PC-3 (cell line): Measurements from ENCODE around the gene LRP1B. TPM values are rescaled to one million over a fixed set of nuclear protein-coding genes. Genes with fewer than 3 reads are reported as not detected.

Source experiments
- ATAC-seq: fragments of 200-7000 bp; cut with Tn5 transposase; 2 replicates; pipeline ENCODE4 v1.9.1; 2020; ENCODE audit warnings: mild to moderate bottlenecking, moderate library complexity
- BruUV-seq: library from RNA; stranded (reverse); fragments of 400-500 nt; replicated peaks from 2 replicates; lab custom pipeline; 2021; lab: Mats Ljungman, UMichigan
- CTCF ChIA-PET: fragments of 300-600 bp; sonication (Branson Sonifier 250); formaldehyde crosslinking; loops from one replicate; lab custom pipeline; 2022; ENCODE audit warnings: antibody characterized with exemption; lab: Charles Lee
- POLR2A ChIA-PET: fragments of 300-600 bp; sonication (Branson Sonifier 250); formaldehyde crosslinking; loops from one replicate; lab custom pipeline; 2022; ENCODE audit warnings: antibody characterized with exemption; ENCODE audit not compliant: unreplicated experiment; lab: Charles Lee
- DNase-seq: peaks from one replicate; pipeline ENCODE4 v3.0.0-alpha.2; 2015
- H2AFZ ChIP-seq: fragments of 300-600 bp; sonication (generic); 2 replicates; pipeline ENCODE4 v1.6.0; 2016; ENCODE audit warnings: antibody characterized with exemption, low read length
- H3F3A ChIP-seq: fragments of 300-600 bp; sonication (generic); one replicate; pipeline ENCODE4 v1.6.0; 2017; ENCODE audit warnings: antibody characterized with exemption, low read length, control low read depth, mild to moderate bottlenecking; ENCODE audit not compliant: unreplicated experiment
- H3K27ac ChIP-seq: fragments of 300-600 bp; sonication (generic); 2 replicates; pipeline ENCODE4 v1.5.1; 2016; ENCODE audit warnings: mild to moderate bottlenecking, low read length
- H3K27me3 ChIP-seq: fragments of 300-600 bp; sonication (generic); 2 replicates; pipeline ENCODE4 v1.6.1; 2016; ENCODE audit warnings: low read length, mixed read lengths
- H3K36me3 ChIP-seq: fragments of 300-600 bp; sonication (generic); 2 replicates; pipeline ENCODE4 v1.6.1; 2016; ENCODE audit warnings: low read depth, mixed run types, low read length, mixed read lengths
- H3K4me1 ChIP-seq: fragments of 300-600 bp; sonication (generic); 2 replicates; pipeline ENCODE4 v1.5.1; 2016; ENCODE audit warnings: low read length; ENCODE audit not compliant: insufficient read depth
- H3K4me2 ChIP-seq: fragments of 300-600 bp; sonication (generic); 2 replicates; pipeline ENCODE4 v1.6.0; 2016; ENCODE audit warnings: low read length
- H3K4me3 ChIP-seq: fragments of 300-600 bp; sonication (generic); 2 replicates; pipeline ENCODE4 v1.5.1; 2016; ENCODE audit warnings: mild to moderate bottlenecking, low read length, mixed read lengths
- H3K79me2 ChIP-seq: fragments of 300-600 bp; sonication (generic); 2 replicates; pipeline ENCODE4 v1.6.1; 2017; ENCODE audit warnings: low read length, mixed read lengths
- H3K9ac ChIP-seq: fragments of 300-600 bp; sonication (generic); 2 replicates; pipeline ENCODE4 v1.6.0; 2016; ENCODE audit warnings: mild to moderate bottlenecking, low read length
- H3K9me2 ChIP-seq: fragments of 300-600 bp; sonication (generic); replicated peaks from 2 replicates; pipeline ENCODE4 v1.6.1; 2016; ENCODE audit warnings: mixed run types, low read length, mixed read lengths
- H3K9me3 ChIP-seq: fragments of 300-600 bp; sonication (generic); 2 replicates; pipeline ENCODE4 v1.6.1; 2016; ENCODE audit warnings: low read length, mixed read lengths
- H4K20me1 ChIP-seq: fragments of 300-600 bp; sonication (generic); 2 replicates; pipeline ENCODE4 v1.6.1; 2016; ENCODE audit warnings: low read length, mixed read lengths
- EZH2 ChIP-seq: fragments of 300-600 bp; sonication (generic); IDR thresholded peaks from one replicate; pipeline ENCODE4 v1.6.1; 2017; ENCODE audit warnings: antibody characterized with exemption, mild to moderate bottlenecking, low read length; ENCODE audit not compliant: unreplicated experiment
- EZH2phosphoT487 ChIP-seq: fragments of 300-600 bp; sonication (generic); IDR thresholded peaks from 2 replicates; pipeline ENCODE4 v1.6.1; 2018; ENCODE audit warnings: mild to moderate bottlenecking, antibody characterized with exemption, low read length, borderline replicate concordance
- intact Hi-C: fragments of 100-400 bp; cut with micrococcal nuclease; formaldehyde crosslinking; loops from 2 replicates; pipeline ENCODE4 v1.9.0; 2023
- total RNA-seq: library from RNA; depleted of rRNA; stranded (reverse); fragments of >200 nt; gene quantifications from 2 replicates; pipeline ENCODE4 v1.2.3, GENCODE V29; 2014
- TF ChIP-seq, protein P1 (sequence below): fragments of 300-600 bp; sonication (generic); conservative IDR thresholded peaks from 2 replicates; pipeline ENCODE4 v1.5.1; 2017; ENCODE audit warnings: antibody characterized with exemption, low read depth, mild to moderate bottlenecking, low read length

The LRP1B gene
- total RNA-seq, 1 experiment from 2014 or later = 0.04 TPM

DNA sequence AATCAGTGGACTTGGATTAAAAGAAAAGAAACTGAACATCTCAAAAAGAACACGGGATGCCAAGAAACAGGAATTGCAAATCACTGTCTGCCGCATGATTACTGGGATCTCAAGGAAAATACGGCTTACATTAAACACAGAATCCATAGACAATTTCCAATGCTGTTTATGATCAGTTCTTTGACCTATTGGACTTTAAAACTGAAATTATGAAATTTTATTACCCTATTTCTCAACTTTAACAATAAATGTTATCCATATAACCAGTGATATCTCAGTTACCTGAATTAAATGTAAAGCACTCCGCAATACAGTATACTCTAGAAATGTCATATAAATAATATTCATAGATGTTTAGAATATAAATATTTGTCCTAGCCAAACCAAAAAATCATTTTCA is 1793.8 kb downstream of the LRP1B start:
- H3K9me3 ChIP-seq = no peaks in the 10 kb centered on the region

DNA sequence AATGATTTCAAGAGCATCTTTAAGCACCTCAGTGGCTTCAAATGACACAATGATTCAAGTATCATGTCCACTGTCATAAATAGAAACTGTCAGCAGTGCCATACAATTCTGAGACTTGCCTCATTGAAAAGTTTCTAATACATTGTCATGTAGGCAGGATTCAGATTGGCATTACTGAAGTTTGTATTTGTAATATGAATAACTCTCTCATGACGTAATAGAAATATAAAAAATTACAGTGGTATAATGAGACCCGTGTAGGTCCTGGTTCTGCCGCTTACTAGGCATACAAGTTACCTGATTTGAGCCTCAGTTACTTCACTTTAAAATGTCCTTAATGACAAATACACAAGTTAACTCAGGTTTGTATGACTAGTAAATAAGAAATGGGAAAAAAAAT is 1814.5 kb downstream of the LRP1B start:
- ChIA-PET CTCF (no interaction called here), POLR2A (no interaction called here)
- intact Hi-C loops = no loop called here
- Histone ChIP-seq H3K9me3 (no peaks in the 10 kb centered on the region), H4K20me1 (no peaks in the 10 kb centered on the region), H3K27ac (no peak overlapping the region), H3K4me3 (no peak overlapping the region), H3K9me2 (no peaks in the 10 kb centered on the region), H3K4me1 (no peaks in the 10 kb centered on the region), H2AFZ (no peak overlapping the region), H3K27me3 (no peaks in the 10 kb centered on the region), H3K79me2 (no peaks in the 10 kb centered on the region), H3F3A (no peaks in the 10 kb centered on the region), H3K36me3 (no peaks in the 10 kb centered on the region), H3K9ac (no peak overlapping the region), H3K4me2 (no peak overlapping the region)
- ATAC-seq (no peak), DNase-seq (no peak)
- TF ChIP-seq, protein P1, sequence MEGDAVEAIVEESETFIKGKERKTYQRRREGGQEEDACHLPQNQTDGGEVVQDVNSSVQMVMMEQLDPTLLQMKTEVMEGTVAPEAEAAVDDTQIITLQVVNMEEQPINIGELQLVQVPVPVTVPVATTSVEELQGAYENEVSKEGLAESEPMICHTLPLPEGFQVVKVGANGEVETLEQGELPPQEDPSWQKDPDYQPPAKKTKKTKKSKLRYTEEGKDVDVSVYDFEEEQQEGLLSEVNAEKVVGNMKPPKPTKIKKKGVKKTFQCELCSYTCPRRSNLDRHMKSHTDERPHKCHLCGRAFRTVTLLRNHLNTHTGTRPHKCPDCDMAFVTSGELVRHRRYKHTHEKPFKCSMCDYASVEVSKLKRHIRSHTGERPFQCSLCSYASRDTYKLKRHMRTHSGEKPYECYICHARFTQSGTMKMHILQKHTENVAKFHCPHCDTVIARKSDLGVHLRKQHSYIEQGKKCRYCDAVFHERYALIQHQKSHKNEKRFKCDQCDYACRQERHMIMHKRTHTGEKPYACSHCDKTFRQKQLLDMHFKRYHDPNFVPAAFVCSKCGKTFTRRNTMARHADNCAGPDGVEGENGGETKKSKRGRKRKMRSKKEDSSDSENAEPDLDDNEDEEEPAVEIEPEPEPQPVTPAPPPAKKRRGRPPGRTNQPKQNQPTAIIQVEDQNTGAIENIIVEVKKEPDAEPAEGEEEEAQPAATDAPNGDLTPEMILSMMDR = no peak
- TF ChIP-seq EZH2phosphoT487 (no peak), EZH2 (no peak)
- BruUV-seq = no TSS peak

More for the DNA sequence above, 1793.8 kb downstream of the LRP1B start:
- Histone ChIP-seq H3K4me3 (no peak overlapping the region), H3K79me2 (no peaks in the 10 kb centered on the region), H3K27ac (no peak overlapping the region), H3K9ac (no peak overlapping the region), H3K27me3 (no peaks in the 10 kb centered on the region), H3K4me1 (no peaks in the 10 kb centered on the region), H3F3A (no peaks in the 10 kb centered on the region), H3K9me2 (no peaks in the 10 kb centered on the region), H3K4me2 (no peak overlapping the region), H4K20me1 (no peaks in the 10 kb centered on the region), H3K36me3 (no peaks in the 10 kb centered on the region), H2AFZ (no peak overlapping the region)
- intact Hi-C loops = no loop called here
- DNase-seq = no peak
- no peak for TF ChIP-seq EZH2phosphoT487
- TF ChIP-seq, protein P1 = no peak
- TF ChIP-seq EZH2 = no peak
- ChIA-PET POLR2A (no interaction called here), CTCF (no interaction called here)
- no peak for ATAC-seq
- no TSS peak for BruUV-seq

DNA sequence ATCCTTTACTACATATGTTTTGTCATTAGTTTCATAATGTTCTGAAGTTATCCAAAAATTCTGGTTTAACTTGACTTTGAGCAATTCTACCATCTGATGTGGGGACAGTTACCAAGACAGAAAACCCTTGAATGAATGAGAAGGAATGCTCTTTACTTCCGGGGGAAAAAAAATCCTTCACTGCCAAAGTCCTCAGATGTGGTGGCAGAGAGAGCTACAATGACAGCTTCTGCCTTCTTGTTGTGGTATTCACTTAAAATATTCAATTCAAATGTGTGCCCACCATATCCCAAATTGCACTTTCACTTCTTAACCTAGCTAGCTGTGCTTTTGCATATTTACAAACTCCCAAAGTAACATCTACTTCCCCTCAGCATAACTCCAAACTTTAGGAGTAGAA is 1818.9 kb downstream of the LRP1B start:
- Histone ChIP-seq H3F3A (no peaks in the 10 kb centered on the region), H3K4me1 (peaks cover 11% of the 10 kb centered on the region; the same call in 1 of the 2 replicates), H4K20me1 (no peaks in the 10 kb centered on the region), H2AFZ (no peak overlapping the region), H3K36me3 (no peaks in the 10 kb centered on the region), H3K9ac (no peak overlapping the region), H3K4me2 (no peak overlapping the region), H3K9me3 (no peaks in the 10 kb centered on the region), H3K27ac (no peak overlapping the region), H3K4me3 (no peak overlapping the region), H3K9me2 (no peaks in the 10 kb centered on the region), H3K27me3 (no peaks in the 10 kb centered on the region), H3K79me2 (no peaks in the 10 kb centered on the region)
- intact Hi-C loops = no loop called here
- DNase-seq (no peak), ATAC-seq (no peak)
- BruUV-seq = no TSS peak
- POLR2A ChIA-PET = no interaction called here
- no peak for TF ChIP-seq EZH2
- TF ChIP-seq, protein P1 = no peak
- CTCF ChIA-PET = no interaction called here
